NT2/D1 (cell line): Measurements from ENCODE around the gene ZCCHC2.

Experiments
- SUZ12 ChIP-seq: IDR thresholded peaks from 2 replicates; pipeline ENCODE4 v1.6.1; 2011; ENCODE audit not compliant: insufficient read length, insufficient read depth; ENCODE audit errors: extremely low read depth
- YY1 ChIP-seq: IDR thresholded peaks from 2 replicates; pipeline ENCODE4 v1.6.1; 2011; ENCODE audit not compliant: insufficient read length, insufficient read depth
- ZNF274 ChIP-seq: IDR thresholded peaks from 2 replicates; pipeline ENCODE4 v1.6.1; 2011; ENCODE audit warnings: mild to moderate bottlenecking, low read depth, low read length

DNA sequence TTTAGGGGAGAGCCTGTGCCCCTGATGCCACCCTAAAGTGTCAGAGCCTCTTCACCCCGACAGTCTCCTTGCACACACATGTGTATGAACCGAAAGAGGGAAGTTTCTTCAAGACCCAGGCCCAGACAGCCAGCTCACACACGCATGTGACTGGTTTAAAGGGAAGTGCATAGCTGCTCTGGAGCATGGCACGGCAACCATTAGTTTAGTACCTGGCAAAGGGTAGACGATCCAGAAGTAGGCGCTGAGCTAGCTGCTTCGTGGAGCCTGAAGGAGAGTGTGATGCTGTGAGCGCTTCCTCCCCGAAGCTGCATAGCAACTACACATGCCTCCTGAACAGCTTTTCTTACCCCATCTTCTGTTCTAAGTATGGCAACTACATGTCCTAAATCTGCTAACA lies 91.7 kb downstream of the ZCCHC2 start:
- TF ChIP-seq SUZ12: no peak
- no peak for TF ChIP-seq YY1
- no peak for TF ChIP-seq ZNF274
